ENCODE measurements around the gene ACTR8. TPM values are rescaled to one million over a fixed set of nuclear protein-coding genes. Genes with fewer than 3 reads are reported as not detected.

The ACTR8 gene
- total RNA-seq, 2 donors from 2014 or later = 32.9 to 41.6 TPM

DNA sequence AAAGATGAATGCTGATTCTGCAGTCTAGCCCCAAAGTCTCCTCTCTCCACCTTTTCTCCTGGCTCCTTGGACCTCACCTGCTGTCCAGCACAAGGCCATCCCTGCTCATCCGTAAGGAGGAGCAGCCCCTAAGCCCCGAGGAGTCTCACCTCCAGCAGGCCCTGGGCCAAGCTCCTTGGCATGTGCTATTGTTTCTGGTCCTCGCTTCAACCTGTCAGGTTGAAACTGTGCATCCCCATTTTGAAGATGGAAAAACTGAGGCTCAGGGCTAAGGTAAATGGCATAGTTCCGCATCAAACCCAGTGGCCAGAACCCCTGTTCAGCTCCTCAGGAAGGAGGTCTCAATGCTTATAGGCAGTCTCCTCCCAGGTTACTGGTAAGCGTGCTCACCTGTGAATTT is 61.9 kb downstream of the ACTR8 start:
- DNase-seq = no peak
- WGBS, 2 experiments (ENCODE audit: insufficient coverage in 1 of 2, insufficient read length in 1 of 2) = 92 to 100% methylated on average over 2 to 5 of the region's 5 CpGs

DNA sequence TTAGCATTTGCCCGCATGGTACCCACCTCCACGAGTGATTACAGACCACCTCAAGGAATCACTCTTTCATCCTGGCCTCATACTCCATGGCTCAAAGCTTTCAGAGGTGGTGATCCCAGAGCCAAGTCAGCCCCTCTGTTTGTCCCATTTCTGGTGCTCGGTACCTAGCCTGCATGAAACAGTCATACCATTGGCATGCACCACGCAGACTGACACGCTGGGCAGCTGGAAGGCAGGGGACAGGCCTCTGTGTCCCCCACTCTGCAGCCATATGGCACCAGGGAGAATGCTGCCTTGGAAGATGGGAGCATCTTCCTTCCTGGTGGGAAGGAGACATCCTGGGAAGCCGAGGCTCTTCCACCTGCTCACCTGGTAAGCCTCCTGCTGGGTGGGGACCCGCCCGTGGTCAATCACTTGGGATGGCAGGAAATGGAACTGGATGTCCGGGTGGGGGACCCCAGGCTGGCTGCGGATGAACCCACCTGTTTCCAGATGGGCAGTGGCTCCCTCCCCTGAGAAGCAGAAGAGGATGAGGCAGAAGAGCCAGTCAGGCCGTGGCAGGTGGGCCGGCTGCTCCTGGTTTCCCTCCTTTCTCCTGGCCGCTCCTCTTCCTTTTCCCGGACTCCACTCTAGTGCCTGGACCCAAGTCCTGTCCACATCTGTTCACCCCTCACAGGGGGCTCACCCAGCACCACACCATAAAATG is 62.6 kb downstream of the ACTR8 start:
- Mint-ChIP-seq H3K4me3 (no peak overlapping the region), H3K36me3 (ENCODE audit: low read depth) (peaks cover 15% of the 10 kb centered on the region), H3K27ac (no peak overlapping the region), H3K27me3 (ENCODE audit: insufficient read depth) (no peaks in the 10 kb centered on the region), H3K4me1 (no peaks in the 10 kb centered on the region), H3K9me3 (no peaks in the 10 kb centered on the region)
- H3K9me3 ChIP-seq (ENCODE audit: control insufficient read depth, low read length) = no peaks in the 10 kb centered on the region
- peaks cover 23% of the 10 kb centered on the region for H3K36me3 ChIP-seq (ENCODE audit: control insufficient read depth, insufficient read depth, low read length)
- no peak for DNase-seq
- TF ChIP-seq, protein P1, sequence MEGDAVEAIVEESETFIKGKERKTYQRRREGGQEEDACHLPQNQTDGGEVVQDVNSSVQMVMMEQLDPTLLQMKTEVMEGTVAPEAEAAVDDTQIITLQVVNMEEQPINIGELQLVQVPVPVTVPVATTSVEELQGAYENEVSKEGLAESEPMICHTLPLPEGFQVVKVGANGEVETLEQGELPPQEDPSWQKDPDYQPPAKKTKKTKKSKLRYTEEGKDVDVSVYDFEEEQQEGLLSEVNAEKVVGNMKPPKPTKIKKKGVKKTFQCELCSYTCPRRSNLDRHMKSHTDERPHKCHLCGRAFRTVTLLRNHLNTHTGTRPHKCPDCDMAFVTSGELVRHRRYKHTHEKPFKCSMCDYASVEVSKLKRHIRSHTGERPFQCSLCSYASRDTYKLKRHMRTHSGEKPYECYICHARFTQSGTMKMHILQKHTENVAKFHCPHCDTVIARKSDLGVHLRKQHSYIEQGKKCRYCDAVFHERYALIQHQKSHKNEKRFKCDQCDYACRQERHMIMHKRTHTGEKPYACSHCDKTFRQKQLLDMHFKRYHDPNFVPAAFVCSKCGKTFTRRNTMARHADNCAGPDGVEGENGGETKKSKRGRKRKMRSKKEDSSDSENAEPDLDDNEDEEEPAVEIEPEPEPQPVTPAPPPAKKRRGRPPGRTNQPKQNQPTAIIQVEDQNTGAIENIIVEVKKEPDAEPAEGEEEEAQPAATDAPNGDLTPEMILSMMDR (conservative IDR thresholded peaks at IDR 0.05) = no peak
- 93 to 100% methylated on average over 7 to 14 of the region's 14 CpGs for WGBS, 2 experiments (ENCODE audit: insufficient coverage in 1 of 2, insufficient read length in 1 of 2)
- no peak overlapping the region for H3K9ac ChIP-seq (ENCODE audit: extremely low read depth, low read length, poor library complexity, severe bottlenecking)
- H3K4me1 ChIP-seq (ENCODE audit: control insufficient read depth, insufficient read depth, low read length) = no peaks in the 10 kb centered on the region
- H3K4me3 ChIP-seq (ENCODE audit: low read length) = no peak overlapping the region
- no peak overlapping the region for H3K27ac ChIP-seq (ENCODE audit: low read depth, low read length)
- H3K27me3 ChIP-seq (ENCODE audit: control insufficient read depth, insufficient read depth, low read length, poor library complexity, severe bottlenecking) = no peaks in the 10 kb centered on the region

More for the DNA sequence above, 61.9 kb downstream of the ACTR8 start:
- TF ChIP-seq, protein P1 (conservative IDR thresholded peaks at IDR 0.05) = no peak
- no peak overlapping the region for H3K27ac ChIP-seq (ENCODE audit: low read depth, low read length)
- no peaks in the 10 kb centered on the region for H3K27me3 Mint-ChIP-seq (ENCODE audit: insufficient read depth)
- no peaks in the 10 kb centered on the region for H3K27me3 ChIP-seq (ENCODE audit: control insufficient read depth, insufficient read depth, low read length, poor library complexity, severe bottlenecking)
- H3K27ac Mint-ChIP-seq = no peak overlapping the region
- peaks cover 15% of the 10 kb centered on the region for H3K36me3 Mint-ChIP-seq (ENCODE audit: low read depth)
- no peak overlapping the region for H3K4me3 ChIP-seq (ENCODE audit: low read length)
- no peaks in the 10 kb centered on the region for H3K9me3 ChIP-seq (ENCODE audit: control insufficient read depth, low read length)
- H3K36me3 ChIP-seq (ENCODE audit: control insufficient read depth, insufficient read depth, low read length) = peaks cover 23% of the 10 kb centered on the region
- H3K9ac ChIP-seq (ENCODE audit: extremely low read depth, low read length, poor library complexity, severe bottlenecking) = no peak overlapping the region
- H3K4me1 ChIP-seq (ENCODE audit: control insufficient read depth, insufficient read depth, low read length) = no peaks in the 10 kb centered on the region
- H3K9me3 Mint-ChIP-seq = no peaks in the 10 kb centered on the region
- H3K4me3 Mint-ChIP-seq = no peak overlapping the region
- H3K4me1 Mint-ChIP-seq = no peaks in the 10 kb centered on the region

DNA sequence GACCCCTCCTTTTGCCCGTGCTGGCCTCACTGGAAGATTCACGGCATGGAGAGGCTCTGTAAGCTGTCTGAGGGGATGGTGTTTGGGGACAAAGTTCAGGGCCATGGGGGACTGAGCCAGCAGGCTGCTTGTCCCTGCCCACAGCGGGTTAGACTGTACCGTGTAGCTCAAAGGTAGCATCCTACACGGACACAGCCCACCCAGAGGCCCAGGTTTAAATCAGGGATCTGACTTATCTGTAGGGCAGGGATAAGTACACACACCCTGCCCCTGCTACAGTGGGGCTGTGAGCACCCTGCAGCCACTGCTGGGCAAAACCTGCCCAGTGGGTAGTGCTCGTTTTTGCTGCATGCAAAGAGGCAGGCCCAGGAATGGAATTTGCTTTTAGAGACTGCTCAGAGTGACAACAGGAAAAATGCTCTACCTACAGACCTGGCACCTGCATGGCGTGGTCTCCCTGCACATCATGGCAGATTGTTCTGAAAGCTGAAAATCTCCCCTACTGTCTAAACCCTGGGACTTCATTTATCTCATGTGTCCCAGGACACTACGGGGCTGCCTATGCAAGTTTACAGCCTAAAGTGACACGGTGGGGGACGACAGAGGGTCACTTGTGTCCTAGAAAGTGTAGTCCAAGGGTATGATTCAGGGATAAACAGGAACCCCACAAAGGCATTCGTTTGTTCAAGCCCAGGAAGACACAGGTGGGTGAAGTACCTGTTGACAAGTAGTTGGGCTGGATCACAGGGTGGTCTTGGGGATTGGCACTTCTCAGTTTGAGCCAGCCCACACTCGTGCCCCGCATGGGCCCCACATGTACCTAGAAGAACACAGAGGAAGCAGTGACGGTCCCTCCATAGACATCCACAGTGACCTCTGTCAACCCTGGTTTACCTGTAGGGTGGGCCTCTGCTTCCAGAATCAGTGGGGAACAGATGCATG is 63.5 kb downstream of the ACTR8 start:
- H3K27me3 Mint-ChIP-seq (ENCODE audit: insufficient read depth) = no peaks in the 10 kb centered on the region
- DNase-seq = no peak

More for the DNA sequence above, 63.5 kb downstream of the ACTR8 start:
- Histone ChIP-seq H3K4me3 (ENCODE audit: low read length) (no peak overlapping the region), H3K36me3 (ENCODE audit: control insufficient read depth, insufficient read depth, low read length) (peaks cover 23% of the 10 kb centered on the region), H3K9ac (ENCODE audit: extremely low read depth, low read length, poor library complexity, severe bottlenecking) (no peak overlapping the region), H3K27ac (ENCODE audit: low read depth, low read length) (no peak overlapping the region), H3K27me3 (ENCODE audit: control insufficient read depth, insufficient read depth, low read length, poor library complexity, severe bottlenecking) (no peaks in the 10 kb centered on the region), H3K9me3 (ENCODE audit: control insufficient read depth, low read length) (no peaks in the 10 kb centered on the region), H3K4me1 (ENCODE audit: control insufficient read depth, insufficient read depth, low read length) (no peaks in the 10 kb centered on the region)
- Mint-ChIP-seq H3K9me3 (no peaks in the 10 kb centered on the region), H3K27ac (no peak overlapping the region), H3K36me3 (ENCODE audit: low read depth) (peaks cover 12% of the 10 kb centered on the region), H3K4me1 (no peaks in the 10 kb centered on the region), H3K4me3 (no peak overlapping the region)
- 90 to 94% methylated on average over 11 to 14 of the region's 14 CpGs for WGBS, 2 experiments (ENCODE audit: insufficient coverage in 1 of 2, insufficient read length in 1 of 2)
- TF ChIP-seq, protein P1 (conservative IDR thresholded peaks at IDR 0.05) = no peak
